Tongue (tissue), 2 donors: ENCODE measurements around the gene CDH26. TPM values are rescaled to one million over a fixed set of nuclear protein-coding genes. Genes with fewer than 3 reads are reported as not detected.

Experiments used
- DNase-seq: peaks from one replicate; pipeline ENCODE4 v3.0.0-alpha.2; 2015
- total RNA-seq: library from RNA; depleted of rRNA; stranded (reverse); fragments of >200 nt; gene quantifications from one replicate; pipeline ENCODE4 v1.2.3, GENCODE V29; 2014

Gene CDH26
- total RNA-seq, 1 donor from 2014 or later: 3.4 TPM

- no peak for DNase-seq
These were observed 88.6 kb downstream of the CDH26 start for GRCh38 chr20:60046860-60047259.

GRCh38 chr20:60048634-60049521 is 90.7 kb downstream of the CDH26 start:
- peak; percentile 88 for DNase-seq

- DNase-seq: no peak
These were observed 91.4 kb downstream of the CDH26 start for GRCh38 chr20:60049601-60050000.

GRCh38 chr20:60050193-60050947 is 92.1 kb downstream of the CDH26 start:
- DNase-seq: no peak

GRCh38 chr20:60051911-60052310 is 93.7 kb downstream of the CDH26 start:
- DNase-seq: peak; percentile 55

- no peak for DNase-seq
These were observed 94.1 kb downstream of the CDH26 start for GRCh38 chr20:60052322-60052721.

- peak; percentile 59 for DNase-seq
These were observed 95.0 kb downstream of the CDH26 start for GRCh38 chr20:60053125-60053817.

- no peak for DNase-seq
These were observed 95.6 kb downstream of the CDH26 start for GRCh38 chr20:60053818-60054190.

- no peak for DNase-seq
These were observed 96.8 kb downstream of the CDH26 start for GRCh38 chr20:60054716-60055634.

- DNase-seq: no peak
These were observed 97.5 kb downstream of the CDH26 start for GRCh38 chr20:60055740-60056139.

GRCh38 chr20:60056407-60057122 is 98.3 kb downstream of the CDH26 start:
- no peak for DNase-seq

GRCh38 chr20:60057123-60057865 is 99.1 kb downstream of the CDH26 start:
- DNase-seq: peak; percentile 90

- DNase-seq: peak; percentile 78
These were observed 99.9 kb downstream of the CDH26 start for GRCh38 chr20:60057866-60058807.

GRCh38 chr20:60058879-60059278 is 100.7 kb downstream of the CDH26 start:
- no peak for DNase-seq

- DNase-seq: no peak
These were observed 101.9 kb downstream of the CDH26 start for GRCh38 chr20:60060006-60060557.

GRCh38 chr20:60060593-60060992 is 102.4 kb downstream of the CDH26 start:
- DNase-seq: no peak

- peak; percentile 81 for DNase-seq
These were observed 104.3 kb downstream of the CDH26 start for GRCh38 chr20:60062431-60063047.

- DNase-seq: peak; percentile 38
These were observed 104.8 kb downstream of the CDH26 start for GRCh38 chr20:60063048-60063451.
